Astrocyte (in vitro differentiated cells and primary cell): ENCODE results near the gene POLE. TPM values are rescaled to one million over a fixed set of nuclear protein-coding genes. Genes with fewer than 3 reads are reported as not detected.
A peak's percentile ranks its signal among the peaks of the same experiment; 100 is the strongest.

Experiments used
- DNase-seq: peaks from one replicate; pipeline ENCODE4 v3.0.0-alpha.2; 2010; ENCODE audit warnings: low read depth
- FAIRE-seq: peaks from 2 replicates; lab custom pipeline; 2011; peaks lifted over from hg19 to GRCh38; lab: Jason Lieb, UNC
- H2AFZ ChIP-seq: 2 replicates; pipeline ENCODE4 v1.6.0; 2012; ENCODE audit warnings: low read depth, low read length, inconsistent platforms
- H3K27ac ChIP-seq: 2 replicates; pipeline ENCODE4 v1.5.1; 2011; ENCODE audit warnings: low read depth, low read length, inconsistent platforms
- H3K27me3 ChIP-seq: 2 replicates; pipeline ENCODE4 v1.6.0; 2011; ENCODE audit warnings: low read length, inconsistent platforms; ENCODE audit not compliant: insufficient read depth
- H3K36me3 ChIP-seq: 2 replicates; pipeline ENCODE4 v1.5.1; 2011; ENCODE audit warnings: low read length, inconsistent platforms; ENCODE audit not compliant: insufficient read depth
- H3K4me1 ChIP-seq: 2 replicates; pipeline ENCODE4 v1.5.1; 2011; ENCODE audit warnings: low read length, inconsistent platforms; ENCODE audit not compliant: insufficient read depth
- H3K4me2 ChIP-seq: 2 replicates; pipeline ENCODE4 v1.6.0; 2012; ENCODE audit warnings: low read length, inconsistent platforms
- H3K4me3 ChIP-seq: 2 replicates; pipeline ENCODE4 v1.5.1; 2011; ENCODE audit warnings: low read depth, mild to moderate bottlenecking, low read length, inconsistent platforms; ENCODE audit not compliant: insufficient read depth
- H3K79me2 ChIP-seq: 2 replicates; pipeline ENCODE4 v1.6.0; 2012; ENCODE audit warnings: mild to moderate bottlenecking, low read length, inconsistent platforms; ENCODE audit not compliant: insufficient read depth
- H3K9ac ChIP-seq: 2 replicates; pipeline ENCODE4 v1.6.0; 2012; ENCODE audit warnings: mild to moderate bottlenecking, low read length, inconsistent platforms
- H3K9me3 ChIP-seq: 2 replicates; pipeline ENCODE4 v1.5.1; 2012; ENCODE audit warnings: low read depth, mild to moderate bottlenecking, low read length, inconsistent platforms; ENCODE audit not compliant: insufficient read depth
- H4K20me1 ChIP-seq: 2 replicates; pipeline ENCODE4 v1.6.0; 2012; ENCODE audit warnings: low read length, inconsistent platforms; ENCODE audit not compliant: insufficient read depth
- H3K27ac Mint-ChIP-seq: one replicate; pipeline ENCODE4 v1.8.0; 2021; ENCODE audit warnings: mild to moderate bottlenecking, mixed read lengths; ENCODE audit not compliant: unreplicated experiment
- H3K27me3 Mint-ChIP-seq: one replicate; pipeline ENCODE4 v1.8.0; 2021; ENCODE audit warnings: low read depth, mixed read lengths; ENCODE audit not compliant: unreplicated experiment
- H3K36me3 Mint-ChIP-seq: one replicate; pipeline ENCODE4 v1.8.0; 2021; ENCODE audit warnings: low read depth, mixed read lengths; ENCODE audit not compliant: unreplicated experiment
- H3K4me1 Mint-ChIP-seq: one replicate; pipeline ENCODE4 v1.8.0; 2021; ENCODE audit warnings: low read depth, mixed read lengths; ENCODE audit not compliant: unreplicated experiment
- H3K4me3 Mint-ChIP-seq: one replicate; pipeline ENCODE4 v1.8.0; 2021; ENCODE audit warnings: mild to moderate bottlenecking, moderate library complexity, mixed read lengths; ENCODE audit not compliant: unreplicated experiment
- H3K9me3 Mint-ChIP-seq: one replicate; pipeline ENCODE4 v1.8.0; 2021; ENCODE audit warnings: mild to moderate bottlenecking, mixed read lengths; ENCODE audit not compliant: unreplicated experiment
- EZH2 ChIP-seq: IDR thresholded peaks from 2 replicates; pipeline ENCODE4 v1.6.1; 2012; ENCODE audit warnings: mild to moderate bottlenecking, low read length, inconsistent platforms; ENCODE audit not compliant: insufficient read depth
- total RNA-seq: library from RNA; stranded (reverse); gene quantifications from 2 replicates; pipeline ENCODE4 v1.2.1, GENCODE V29; 2021
- TF ChIP-seq, protein P1 (sequence below): IDR thresholded peaks from 2 replicates; pipeline ENCODE4 v1.5.1; 2011; ENCODE audit warnings: low read depth, mild to moderate bottlenecking, inconsistent platforms, low read length, moderate library complexity; ENCODE audit not compliant: insufficient read depth

POLE gene
- total RNA-seq, 1 donor from 2014 or later = 15.4 TPM

DNA sequence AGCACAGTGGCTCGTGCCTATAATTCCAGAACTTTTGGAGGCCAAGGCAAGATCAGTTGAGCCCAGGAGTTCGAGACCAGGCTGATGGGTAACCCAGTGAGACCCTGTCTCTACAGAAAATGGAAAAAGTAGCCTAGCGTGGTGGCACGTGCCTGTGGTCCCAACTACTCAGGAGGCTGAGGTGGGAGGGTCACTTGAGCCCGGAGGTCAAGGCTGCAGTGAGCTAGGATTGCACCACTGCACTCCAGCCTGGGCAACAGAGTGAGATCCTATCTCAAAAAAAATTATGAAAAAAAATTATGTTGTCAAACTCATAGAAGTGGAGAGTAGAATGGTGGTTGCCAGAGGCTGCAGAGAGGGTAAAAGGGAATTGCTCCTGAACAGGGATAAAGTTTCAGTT, 73.1 kb downstream of the POLE start:
- TF ChIP-seq, protein P1, sequence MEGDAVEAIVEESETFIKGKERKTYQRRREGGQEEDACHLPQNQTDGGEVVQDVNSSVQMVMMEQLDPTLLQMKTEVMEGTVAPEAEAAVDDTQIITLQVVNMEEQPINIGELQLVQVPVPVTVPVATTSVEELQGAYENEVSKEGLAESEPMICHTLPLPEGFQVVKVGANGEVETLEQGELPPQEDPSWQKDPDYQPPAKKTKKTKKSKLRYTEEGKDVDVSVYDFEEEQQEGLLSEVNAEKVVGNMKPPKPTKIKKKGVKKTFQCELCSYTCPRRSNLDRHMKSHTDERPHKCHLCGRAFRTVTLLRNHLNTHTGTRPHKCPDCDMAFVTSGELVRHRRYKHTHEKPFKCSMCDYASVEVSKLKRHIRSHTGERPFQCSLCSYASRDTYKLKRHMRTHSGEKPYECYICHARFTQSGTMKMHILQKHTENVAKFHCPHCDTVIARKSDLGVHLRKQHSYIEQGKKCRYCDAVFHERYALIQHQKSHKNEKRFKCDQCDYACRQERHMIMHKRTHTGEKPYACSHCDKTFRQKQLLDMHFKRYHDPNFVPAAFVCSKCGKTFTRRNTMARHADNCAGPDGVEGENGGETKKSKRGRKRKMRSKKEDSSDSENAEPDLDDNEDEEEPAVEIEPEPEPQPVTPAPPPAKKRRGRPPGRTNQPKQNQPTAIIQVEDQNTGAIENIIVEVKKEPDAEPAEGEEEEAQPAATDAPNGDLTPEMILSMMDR = no peak
- no peak for TF ChIP-seq EZH2
- Histone ChIP-seq H3K27me3 (peaks cover 36% of the 10 kb centered on the region), H3K4me1 (no peaks in the 10 kb centered on the region), H3K36me3 (no peaks in the 10 kb centered on the region), H3K4me2 (no peak overlapping the region), H3K27ac (no peak overlapping the region), H4K20me1 (peaks cover 3% of the 10 kb centered on the region), H3K9ac (no peak overlapping the region), H3K79me2 (no peaks in the 10 kb centered on the region), H2AFZ (no peak overlapping the region), H3K4me3 (no peak overlapping the region), H3K9me3 (peaks cover 32% of the 10 kb centered on the region)
- H3K27me3 Mint-ChIP-seq = peaks cover 56% of the 10 kb centered on the region
- DNase-seq (no peak), FAIRE-seq (no peak)
- no peaks in the 10 kb centered on the region for H3K36me3 Mint-ChIP-seq
- no peak overlapping the region for H3K27ac Mint-ChIP-seq
- H3K4me3 Mint-ChIP-seq = no peak overlapping the region
- peaks cover 10% of the 10 kb centered on the region for H3K9me3 Mint-ChIP-seq
- H3K4me1 Mint-ChIP-seq = no peaks in the 10 kb centered on the region

GRCh38 chr12:132611620-132612019, 75.5 kb downstream of the POLE start:
- Histone ChIP-seq H3K27me3 (peaks cover 29% of the 10 kb centered on the region), H3K79me2 (no peaks in the 10 kb centered on the region), H3K4me2 (no peak overlapping the region), H4K20me1 (peaks cover 3% of the 10 kb centered on the region), H3K27ac (no peak overlapping the region), H3K36me3 (no peaks in the 10 kb centered on the region), H3K9ac (no peak overlapping the region), H3K9me3 (peaks cover 20% of the 10 kb centered on the region), H3K4me1 (no peaks in the 10 kb centered on the region), H3K4me3 (no peak overlapping the region), H2AFZ (no peak overlapping the region)
- no peak for TF ChIP-seq EZH2
- TF ChIP-seq, protein P1 = no peak
- Mint-ChIP-seq H3K4me1 (peaks cover 7% of the 10 kb centered on the region), H3K9me3 (peaks cover 8% of the 10 kb centered on the region), H3K27ac (no peak overlapping the region), H3K36me3 (no peaks in the 10 kb centered on the region), H3K27me3 (peaks cover 63% of the 10 kb centered on the region), H3K4me3 (no peak overlapping the region)
- DNase-seq (no peak), FAIRE-seq (no peak)

- no peaks in the 10 kb centered on the region for H3K36me3 Mint-ChIP-seq
- Histone ChIP-seq H3K9ac (no peak overlapping the region), H4K20me1 (peaks cover 3% of the 10 kb centered on the region), H3K27me3 (peaks cover 33% of the 10 kb centered on the region), H3K9me3 (peaks cover 16% of the 10 kb centered on the region), H3K79me2 (no peaks in the 10 kb centered on the region), H3K4me2 (peak overlapping the region; percentile 81), H3K4me1 (no peaks in the 10 kb centered on the region), H2AFZ (peak overlapping the region; percentile 64), H3K4me3 (peak overlapping the region; percentile 17), H3K27ac (no peak overlapping the region), H3K36me3 (no peaks in the 10 kb centered on the region)
- H3K4me1 Mint-ChIP-seq = peaks cover 7% of the 10 kb centered on the region
- no peak for DNase-seq
- TF ChIP-seq EZH2 = no peak
- TF ChIP-seq, protein P1 = no peak
- no peak for FAIRE-seq
- H3K9me3 Mint-ChIP-seq = peaks cover 8% of the 10 kb centered on the region
- no peak overlapping the region for H3K4me3 Mint-ChIP-seq
- peaks cover 63% of the 10 kb centered on the region for H3K27me3 Mint-ChIP-seq
- H3K27ac Mint-ChIP-seq = no peak overlapping the region
Observed at GRCh38 chr12:132610866-132611602, 76.1 kb downstream of the POLE start.
